ENCODE results near the gene EPS8L2. TPM values are rescaled to one million over a fixed set of nuclear protein-coding genes. Genes with fewer than 3 reads are reported as not detected.

The EPS8L2 gene
- polyA plus RNA-seq, 3 donors: 0.55 TPM; not detected in 2

DNA sequence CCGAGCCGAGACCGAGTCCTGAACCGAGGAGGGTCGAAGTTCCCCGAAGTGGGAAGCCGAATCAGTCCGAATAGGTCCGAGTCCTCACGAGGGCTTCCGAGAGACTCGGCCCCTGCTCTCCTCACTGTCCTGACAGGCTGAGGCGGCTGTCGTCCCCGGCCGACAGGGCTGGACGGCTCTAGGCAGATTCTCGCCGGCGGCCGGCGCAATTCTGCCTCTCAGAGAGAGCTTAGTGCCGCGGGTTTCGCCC lies 10.8 kb upstream of the EPS8L2 start:
- H3K27me3 Mint-ChIP-seq (ENCODE audit: low read depth in 3 of 3): peaks cover 0 to 8% (median 5%) of the 10 kb centered on the region in 3 donors
- H3K27me3 ChIP-seq (ENCODE audit: control insufficient read depth in 2 of 2, insufficient read depth in 2 of 2, low read length in 2 of 2): no peaks in the 10 kb centered on the region
- H3K79me2 ChIP-seq (ENCODE audit: insufficient read depth, low read length): peaks cover 58% of the 10 kb centered on the region
- H3K36me3 ChIP-seq (replicated peaks in 1 of 2; ENCODE audit: control insufficient read depth in 1 of 2, insufficient read depth in 2 of 2, low read length in 2 of 2): peaks cover 5 to 19% of the 10 kb centered on the region in 2 donors
- peak overlapping the region; percentile 83 to 89 for H3K4me3 Mint-ChIP-seq
- WGBS (ENCODE audit: insufficient coverage): under 1% methylated on average over 25 of the region's 25 CpGs
- peaks cover 38% of the 10 kb centered on the region for H4K20me1 ChIP-seq (ENCODE audit: insufficient read depth, low read length)
- no peaks in the 10 kb centered on the region for H3K9me3 ChIP-seq (replicated peaks in 1 of 2; ENCODE audit: control insufficient read depth in 1 of 2, insufficient read depth in 1 of 2, low read length in 2 of 2)
- H3K4me2 ChIP-seq (replicated peaks; ENCODE audit: extremely low read depth, low read length, poor library complexity, severe bottlenecking): peak overlapping the region; percentile 84
- peak overlapping the region; percentile 73 to 87 (median 83) for H3K4me3 ChIP-seq (replicated peaks in 1 of 3; ENCODE audit: low read depth in 2 of 3, low read length in 3 of 3)
- H3K4me1 ChIP-seq (ENCODE audit: control insufficient read depth in 1 of 2, insufficient read depth in 2 of 2, low read length in 2 of 2): peaks cover 46 to 51% of the 10 kb centered on the region in 2 donors
- peaks cover 20 to 40% of the 10 kb centered on the region in 2 donors for H3K36me3 Mint-ChIP-seq
- peak overlapping the region; percentile 93 to 97 (median 96) for H3K27ac Mint-ChIP-seq
- H3K9ac ChIP-seq (ENCODE audit: insufficient read depth, low read length, poor library complexity, severe bottlenecking): peak overlapping the region; percentile 95
- peaks cover 48% of the 10 kb centered on the region for H3K4me1 Mint-ChIP-seq
- H3K27ac ChIP-seq (ENCODE audit: low read depth in 1 of 2, low read length in 2 of 2): peak overlapping the region; percentile 95 to 98
- H2AFZ ChIP-seq (ENCODE audit: insufficient read depth, low read depth, low read length, poor library complexity, severe bottlenecking): peak overlapping the region; percentile 89
- TF ChIP-seq, protein P1, sequence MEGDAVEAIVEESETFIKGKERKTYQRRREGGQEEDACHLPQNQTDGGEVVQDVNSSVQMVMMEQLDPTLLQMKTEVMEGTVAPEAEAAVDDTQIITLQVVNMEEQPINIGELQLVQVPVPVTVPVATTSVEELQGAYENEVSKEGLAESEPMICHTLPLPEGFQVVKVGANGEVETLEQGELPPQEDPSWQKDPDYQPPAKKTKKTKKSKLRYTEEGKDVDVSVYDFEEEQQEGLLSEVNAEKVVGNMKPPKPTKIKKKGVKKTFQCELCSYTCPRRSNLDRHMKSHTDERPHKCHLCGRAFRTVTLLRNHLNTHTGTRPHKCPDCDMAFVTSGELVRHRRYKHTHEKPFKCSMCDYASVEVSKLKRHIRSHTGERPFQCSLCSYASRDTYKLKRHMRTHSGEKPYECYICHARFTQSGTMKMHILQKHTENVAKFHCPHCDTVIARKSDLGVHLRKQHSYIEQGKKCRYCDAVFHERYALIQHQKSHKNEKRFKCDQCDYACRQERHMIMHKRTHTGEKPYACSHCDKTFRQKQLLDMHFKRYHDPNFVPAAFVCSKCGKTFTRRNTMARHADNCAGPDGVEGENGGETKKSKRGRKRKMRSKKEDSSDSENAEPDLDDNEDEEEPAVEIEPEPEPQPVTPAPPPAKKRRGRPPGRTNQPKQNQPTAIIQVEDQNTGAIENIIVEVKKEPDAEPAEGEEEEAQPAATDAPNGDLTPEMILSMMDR (IDR thresholded peaks at IDR 0.05): no peak
- intact Hi-C loops (cut with micrococcal nuclease): loop anchor here in 1 of 2 donors (10.0 kb wide), 1 partner anchor 690 kb away; the partner anchor contains the start of gene BRSK2
- peaks cover 0 to 1% (median 0%) of the 10 kb centered on the region in 7 donors for H3K9me3 Mint-ChIP-seq
- no peak for DNase-seq

DNA sequence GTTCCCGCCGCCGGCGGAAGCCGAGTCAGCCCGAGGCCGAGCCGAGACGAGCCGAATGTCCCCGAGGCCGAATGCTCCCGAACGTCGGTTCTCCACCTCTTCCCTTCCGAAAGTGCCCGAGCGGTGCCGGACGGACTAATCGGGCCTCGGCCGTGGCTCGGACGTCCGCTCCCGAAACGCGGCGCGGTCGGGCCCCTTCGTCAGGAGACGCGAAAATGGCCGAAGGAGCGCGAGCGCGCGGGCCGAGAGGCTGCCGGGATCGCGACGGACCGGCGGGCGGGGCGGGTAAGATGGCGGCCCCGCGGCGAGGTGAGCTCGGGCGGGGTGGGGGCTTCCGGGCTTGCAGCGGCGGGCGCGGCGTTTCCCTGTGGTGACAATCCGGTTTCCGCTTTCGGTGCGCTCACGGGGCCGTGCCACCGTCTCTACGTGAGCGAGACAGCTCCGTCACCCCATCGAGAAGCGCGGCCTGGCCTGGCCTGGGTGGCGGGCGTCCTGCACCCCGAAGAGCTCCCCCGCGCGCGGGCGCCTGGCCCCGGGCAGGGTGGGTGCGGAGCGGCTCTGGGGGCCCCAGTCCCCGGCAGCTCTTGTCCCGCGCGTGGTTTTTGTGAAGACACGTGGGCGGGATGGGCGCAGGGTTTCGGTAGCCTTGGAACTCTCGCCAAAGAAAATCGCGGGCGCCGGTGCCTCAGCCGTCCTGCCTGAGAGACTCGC lies 10.3 kb upstream of the EPS8L2 start, which contains the start of gene TMEM80:
TMEM80 (plus strand) TSS at position 279 of the 711 bp plus-strand sequence; CDS start at position 291, 12 bp downstream.
- Histone ChIP-seq H3K4me1 (ENCODE audit: control insufficient read depth in 1 of 2, insufficient read depth in 2 of 2, low read length in 2 of 2) (peaks cover 46 to 52% of the 10 kb centered on the region in 2 donors), H3K36me3 (replicated peaks in 1 of 2; ENCODE audit: control insufficient read depth in 1 of 2, insufficient read depth in 2 of 2, low read length in 2 of 2) (peaks cover 5 to 22% of the 10 kb centered on the region in 2 donors), H3K4me3 (replicated peaks in 1 of 3; ENCODE audit: low read depth in 2 of 3, low read length in 3 of 3) (peak within 1 kb of the TSS; percentile 73 to 87 (median 83)), H3K27me3 (ENCODE audit: control insufficient read depth in 2 of 2, insufficient read depth in 2 of 2, low read length in 2 of 2) (no peaks in the 10 kb centered on the region), H3K27ac (ENCODE audit: low read depth in 1 of 2, low read length in 2 of 2) (peak within 1 kb of the TSS; percentile 95 to 98), H3K9me3 (replicated peaks in 1 of 2; ENCODE audit: control insufficient read depth in 1 of 2, insufficient read depth in 1 of 2, low read length in 2 of 2) (no peaks in the 10 kb centered on the region), H3K4me2 (replicated peaks; ENCODE audit: extremely low read depth, low read length, poor library complexity, severe bottlenecking) (peak within 1 kb of the TSS; percentile 84), H4K20me1 (ENCODE audit: insufficient read depth, low read length) (peaks cover 38% of the 10 kb centered on the region), H3K9ac (ENCODE audit: insufficient read depth, low read length, poor library complexity, severe bottlenecking) (peak within 1 kb of the TSS; percentile 95), H2AFZ (ENCODE audit: insufficient read depth, low read depth, low read length, poor library complexity, severe bottlenecking) (peak within 1 kb of the TSS; percentile 89), H3K79me2 (ENCODE audit: insufficient read depth, low read length) (peaks cover 57% of the 10 kb centered on the region)
- Mint-ChIP-seq H3K4me1 (peaks cover 48% of the 10 kb centered on the region), H3K9me3 (peaks cover 0 to 1% (median 0%) of the 10 kb centered on the region in 7 donors), H3K27me3 (ENCODE audit: low read depth in 3 of 3) (peaks cover 0 to 7% (median 5%) of the 10 kb centered on the region in 3 donors), H3K27ac (peak within 1 kb of the TSS; percentile 93 to 97 (median 96)), H3K36me3 (peaks cover 22 to 43% of the 10 kb centered on the region in 2 donors), H3K4me3 (peak within 1 kb of the TSS; percentile 83 to 89)
- TF ChIP-seq, protein P1 (IDR thresholded peaks at IDR 0.05): no peak
- WGBS (ENCODE audit: insufficient coverage): under 1% methylated on average over 101 of the region's 101 CpGs
- peak; percentile 97 to 98 (median 97) for DNase-seq
- intact Hi-C loops (cut with micrococcal nuclease): loop anchor here in 1 of 2 donors (10.0 kb wide), 1 partner anchor 689 kb away; the partner anchor contains the start of gene BRSK2
